HG03469 (cell line): ENCODE results near the gene TRIM27.
"Not testable (repeated sequence)": the region's sequence is repeated elsewhere in the genome, so short reads cannot be mapped to it uniquely, and the experiment has no call there.

Source experiments
- ATAC-seq: cut with Tn5 transposase; IDR thresholded peaks from one replicate; pipeline ENCODE4 v1.9.1; 2021; ENCODE audit warnings: mild to moderate bottlenecking, moderate library complexity, moderate number of reproducible peaks; ENCODE audit not compliant: unreplicated experiment

TRIM27 gene

GRCh38 chr6:28943557-28944411, 20.0 kb upstream of the TRIM27 start:
- no peak for ATAC-seq

GRCh38 chr6:28943223-28943556, 19.4 kb upstream of the TRIM27 start:
- no peak for ATAC-seq

GRCh38 chr6:28941684-28942448, 18.1 kb upstream of the TRIM27 start:
- no peak for ATAC-seq

GRCh38 chr6:28940858-28941683, 17.3 kb upstream of the TRIM27 start:
- no peak for ATAC-seq

DNA sequence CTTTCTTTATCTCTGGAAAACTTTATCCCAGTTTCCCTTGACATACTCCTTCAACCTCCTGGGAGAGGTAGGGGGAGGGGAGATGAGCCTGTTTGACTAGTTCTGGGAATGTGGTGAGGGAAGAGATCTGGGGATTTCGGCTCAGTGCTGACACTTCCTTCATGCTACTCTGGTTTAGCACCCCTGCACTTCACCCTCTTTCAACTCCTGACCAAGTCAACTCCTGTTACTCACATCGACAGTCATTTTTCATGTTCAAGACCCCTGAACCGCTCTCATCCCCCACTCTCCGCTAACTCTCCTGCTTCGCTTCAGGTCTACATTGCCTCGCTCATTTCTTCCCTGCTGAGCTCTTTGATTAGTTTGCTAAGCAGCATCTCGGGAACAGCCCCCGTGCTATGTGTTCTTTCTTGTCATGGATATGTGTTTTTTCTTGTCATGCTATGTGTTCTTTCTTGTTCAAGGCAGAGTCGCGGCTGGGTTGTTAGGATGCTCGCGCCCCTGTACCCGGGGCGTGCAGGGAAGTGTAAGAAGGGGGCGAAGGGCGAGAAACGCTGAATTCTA, 16.6 kb upstream of the TRIM27 start:
- ATAC-seq = no peak

GRCh38 chr6:28933069-28933468, 9.3 kb upstream of the TRIM27 start:
- ATAC-seq = no peak

DNA sequence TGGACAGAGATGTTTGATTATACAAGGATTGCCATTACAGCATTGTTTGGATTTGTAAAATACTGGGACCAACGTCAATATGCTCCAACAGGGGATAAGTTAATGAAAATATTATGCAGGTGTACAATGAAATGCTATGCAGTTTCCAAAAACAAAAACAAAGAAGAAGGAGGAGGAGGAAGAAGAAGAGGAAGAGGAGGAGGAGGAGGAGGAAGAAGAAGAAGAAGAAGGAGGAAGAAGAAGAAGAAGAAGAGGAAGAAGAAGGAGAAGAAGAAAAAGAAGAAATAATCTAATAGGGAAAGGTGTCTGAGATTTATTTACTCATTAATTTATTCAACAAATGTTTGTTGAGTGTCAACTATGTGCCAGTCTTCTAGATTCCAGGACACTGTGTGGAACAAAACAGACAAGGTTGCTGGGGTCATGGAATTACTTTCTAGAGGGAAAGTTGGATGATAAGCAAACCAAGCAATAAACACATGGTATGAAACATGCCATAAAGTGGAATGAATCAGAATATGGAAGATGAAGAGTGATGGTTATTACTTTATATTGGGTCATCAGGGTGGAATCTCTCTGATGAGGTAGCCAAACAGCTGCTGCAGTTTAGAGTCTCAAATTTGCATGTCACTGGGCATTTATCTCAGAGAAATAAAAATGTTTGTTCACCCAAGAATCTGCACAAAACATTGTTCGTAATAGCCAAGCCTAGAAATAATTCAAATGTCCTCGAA, 6.3 kb upstream of the TRIM27 start:
- ATAC-seq = no peak

DNA sequence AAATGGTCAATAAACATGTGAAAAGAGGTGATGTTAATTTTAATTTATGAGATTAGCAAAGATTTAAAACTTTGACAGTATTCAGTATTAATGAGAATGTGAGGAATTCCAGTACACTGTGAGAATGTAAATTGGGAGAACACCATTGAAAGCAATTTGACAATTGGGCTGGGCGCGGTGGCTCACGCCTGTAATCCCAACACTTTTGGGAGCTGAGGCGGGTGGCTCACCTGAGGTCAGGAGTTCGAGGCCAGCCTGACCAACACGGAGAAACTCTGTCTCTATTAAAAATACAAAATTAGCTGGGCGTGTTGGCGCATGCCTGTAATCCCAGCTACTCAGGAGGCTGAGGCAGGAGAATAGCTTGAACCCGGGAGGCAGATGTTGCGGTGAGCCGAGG, 5.6 kb upstream of the TRIM27 start:
- ATAC-seq = not testable (repeated sequence)

DNA sequence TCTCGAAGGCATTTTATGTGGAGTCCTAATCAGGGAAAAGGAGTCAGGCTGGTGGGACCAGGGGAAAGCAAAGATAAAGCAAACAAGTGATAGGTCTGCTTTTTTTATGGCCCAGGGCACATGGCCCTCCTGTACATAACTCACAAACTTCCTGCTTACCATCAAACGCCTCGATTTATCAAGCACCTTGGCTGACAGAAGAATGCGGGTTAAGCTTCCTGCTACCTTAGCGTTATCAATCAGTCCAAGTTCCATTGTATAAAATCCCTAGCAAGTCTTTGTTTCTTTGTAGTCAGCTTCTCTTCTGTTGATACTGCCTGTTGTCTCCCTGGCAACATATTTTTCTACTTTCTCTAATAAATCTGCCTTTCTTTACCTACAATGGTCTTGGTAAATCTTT, 4.1 kb upstream of the TRIM27 start:
- ATAC-seq = no peak

- ATAC-seq = peak; percentile 6
These were observed 916 bp downstream of the TRIM27 start for GRCh38 chr6:28922821-28923317.

DNA sequence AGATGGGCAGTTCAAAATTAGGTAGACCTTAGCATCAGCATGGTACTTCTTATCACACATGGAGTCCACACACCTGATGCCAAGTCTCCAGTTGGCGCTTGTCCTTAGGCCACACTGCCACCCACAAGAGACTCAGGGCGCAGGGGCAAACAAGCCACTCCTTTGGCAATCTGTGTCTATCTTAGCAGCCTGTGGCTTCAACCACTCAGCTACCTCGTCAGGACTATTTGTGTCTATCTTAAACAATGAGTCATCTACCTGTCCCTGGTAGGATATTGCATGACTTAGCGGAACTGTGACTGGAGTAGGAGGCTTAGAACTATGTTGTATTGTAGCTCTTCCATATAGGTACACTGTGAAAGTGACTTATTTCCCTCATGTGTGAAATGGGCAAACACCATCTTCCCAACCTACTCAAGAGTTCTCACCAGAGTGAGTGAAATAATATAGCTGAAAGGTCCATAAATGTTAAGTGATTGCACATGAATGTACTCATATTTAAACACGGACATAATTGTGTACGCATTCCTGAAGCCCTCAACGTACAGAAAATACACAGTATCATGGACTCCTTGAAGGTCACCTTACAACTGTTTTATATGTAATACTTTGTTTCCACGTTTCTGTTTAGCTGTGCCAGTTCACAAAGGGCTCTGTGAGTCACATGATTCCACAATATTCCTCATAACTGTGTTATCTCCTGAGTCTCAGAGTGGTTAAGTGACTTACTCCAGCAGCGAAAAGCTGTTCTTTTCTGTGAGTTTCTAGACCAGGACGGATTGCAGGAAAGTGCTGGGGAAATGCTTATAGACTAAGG, 1.6 kb downstream of the TRIM27 start:
- no peak for ATAC-seq

- no peak for ATAC-seq
These were observed 3.5 kb downstream of the TRIM27 start for GRCh38 chr6:28920281-28920680.

DNA sequence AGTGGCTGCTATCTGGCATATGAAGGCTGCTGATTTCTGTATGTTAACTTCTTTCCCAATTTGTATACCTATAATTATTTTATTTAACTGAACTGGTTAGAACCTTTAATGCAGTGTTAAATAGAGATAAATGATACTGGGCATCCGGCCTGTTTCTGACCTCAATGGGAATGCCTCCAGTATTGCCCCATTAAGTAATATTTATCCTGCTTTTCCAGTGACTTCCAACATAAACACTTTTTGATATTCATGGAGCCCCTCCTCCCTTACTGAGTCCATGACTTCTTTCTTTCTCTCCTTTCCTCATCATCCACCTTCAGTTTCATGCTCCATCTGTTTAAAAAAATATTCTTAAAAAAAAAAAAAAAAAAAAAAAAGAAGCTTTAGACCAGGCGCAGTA, 8.8 kb downstream of the TRIM27 start:
- ATAC-seq = no peak

DNA sequence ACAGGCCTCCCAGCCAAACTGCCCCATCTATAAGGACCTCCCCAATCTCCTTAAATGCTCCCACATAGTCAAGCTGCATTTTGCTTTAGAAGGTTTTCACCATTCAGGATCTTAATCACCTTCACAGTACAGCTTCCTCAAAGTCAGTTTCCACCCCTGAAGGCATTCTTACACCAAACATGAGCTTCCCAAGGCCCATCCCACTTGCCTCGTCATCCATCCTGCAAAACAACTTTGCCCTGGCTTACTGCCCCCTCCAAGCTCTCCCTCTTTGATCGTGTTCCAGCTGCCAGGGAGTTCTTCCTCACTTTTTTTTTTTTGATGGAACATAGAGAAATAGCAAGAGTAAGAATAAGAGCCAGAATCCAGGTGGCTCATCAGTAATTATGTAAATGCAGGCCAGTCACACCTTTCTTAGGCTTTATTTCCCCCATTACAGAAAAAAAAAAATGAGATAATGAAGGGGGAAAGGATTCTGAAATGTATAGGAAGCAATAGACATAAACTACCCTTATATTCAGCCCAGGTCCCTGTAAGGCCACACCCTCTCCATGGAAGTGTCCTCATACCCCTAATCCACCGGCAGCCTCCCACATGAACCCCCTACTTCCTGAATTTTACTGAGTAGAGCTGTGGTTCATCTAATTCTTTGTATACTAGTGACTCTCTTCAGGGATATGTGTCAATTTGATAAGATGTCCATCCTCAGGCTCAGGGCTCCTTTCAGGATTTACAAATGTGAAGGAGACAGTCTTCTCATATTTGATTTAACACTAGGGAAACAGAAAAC, 12.7 kb downstream of the TRIM27 start:
- no peak for ATAC-seq

GRCh38 chr6:28907394-28907793, 16.4 kb downstream of the TRIM27 start:
- no peak for ATAC-seq

GRCh38 chr6:28906669-28907068, 17.1 kb downstream of the TRIM27 start:
- no peak for ATAC-seq

- no peak for ATAC-seq
These were observed 20.1 kb downstream of the TRIM27 start for GRCh38 chr6:28903686-28904085.

- no peak for ATAC-seq
These were observed 22.0 kb downstream of the TRIM27 start for GRCh38 chr6:28901831-28902230.
